ENCODE data around the gene CLEC4M.

Gene CLEC4M

GRCh38 chr19:7762719-7763293, at the start of gene CLEC4M:
Gene CLEC4M (plus strand): TSS chr19:7763243. CDS start chr19:7763267, 24 bp downstream.
- DNase-seq (ENCODE audit: low read depth), result no peak

GRCh38 chr19:7715671-7716070, 47.4 kb upstream of the CLEC4M start:
- DNase-seq (ENCODE audit: low read depth), result no peak

GRCh38 chr19:7716762-7717161, 46.3 kb upstream of the CLEC4M start:
- no peak for DNase-seq (ENCODE audit: low read depth)

GRCh38 chr19:7718668-7719067, 44.4 kb upstream of the CLEC4M start:
- DNase-seq (ENCODE audit: low read depth), result no peak

GRCh38 chr19:7720351-7720750, 42.7 kb upstream of the CLEC4M start:
- DNase-seq (ENCODE audit: low read depth), result no peak

- DNase-seq (ENCODE audit: low read depth), result no peak
These were observed 40.8 kb upstream of the CLEC4M start for GRCh38 chr19:7722231-7722651.

- no peak for DNase-seq (ENCODE audit: low read depth)
These were observed 37.3 kb upstream of the CLEC4M start for GRCh38 chr19:7725791-7726190.

- no peak for DNase-seq (ENCODE audit: low read depth)
These were observed 33.8 kb upstream of the CLEC4M start for GRCh38 chr19:7729211-7729610.

GRCh38 chr19:7729831-7730285, 33.2 kb upstream of the CLEC4M start:
- DNase-seq (ENCODE audit: low read depth), result no peak

- no peak for DNase-seq (ENCODE audit: low read depth)
These were observed 32.5 kb upstream of the CLEC4M start for GRCh38 chr19:7730286-7731217.

GRCh38 chr19:7731218-7731595, 31.8 kb upstream of the CLEC4M start:
- no peak for DNase-seq (ENCODE audit: low read depth)

GRCh38 chr19:7731615-7732014, 31.4 kb upstream of the CLEC4M start:
- DNase-seq (ENCODE audit: low read depth), result no peak

- no peak for DNase-seq (ENCODE audit: low read depth)
These were observed 31.0 kb upstream of the CLEC4M start, which contains the start of gene CLEC4G for GRCh38 chr19:7732045-7732444. Gene CLEC4G (minus strand): TSS chr19:7732110. CDS start chr19:7732102, 8 bp downstream.

- no peak for DNase-seq (ENCODE audit: low read depth)
These were observed 29.7 kb upstream of the CLEC4M start for GRCh38 chr19:7733376-7733775.

GRCh38 chr19:7734220-7735203, 28.5 kb upstream of the CLEC4M start:
- peak; percentile 26 for DNase-seq (ENCODE audit: low read depth)

GRCh38 chr19:7736148-7736547, 26.9 kb upstream of the CLEC4M start:
- DNase-seq (ENCODE audit: low read depth), result no peak

- DNase-seq (ENCODE audit: low read depth), result no peak
These were observed 25.8 kb upstream of the CLEC4M start for GRCh38 chr19:7737215-7737614.

GRCh38 chr19:7738023-7738422, 25.0 kb upstream of the CLEC4M start:
- DNase-seq (ENCODE audit: low read depth), result no peak

- no peak for DNase-seq (ENCODE audit: low read depth)
These were observed 23.8 kb upstream of the CLEC4M start for GRCh38 chr19:7739211-7739755.

- no peak for DNase-seq (ENCODE audit: low read depth)
These were observed 23.0 kb upstream of the CLEC4M start for GRCh38 chr19:7739801-7740681.

- no peak for DNase-seq (ENCODE audit: low read depth)
These were observed 22.4 kb upstream of the CLEC4M start for GRCh38 chr19:7740682-7741054.

All from fibroblast of gingiva (primary cell).